Raji (cell line): ENCODE results near the gene ALX3.

ENCODE experiments used
- POLR2A ChIP-seq: IDR thresholded peaks from 2 replicates; pipeline ENCODE4 v1.6.1; 2011; ENCODE audit warnings: low read depth, low read length, control low read depth; ENCODE audit not compliant: insufficient read depth

Gene ALX3

DNA sequence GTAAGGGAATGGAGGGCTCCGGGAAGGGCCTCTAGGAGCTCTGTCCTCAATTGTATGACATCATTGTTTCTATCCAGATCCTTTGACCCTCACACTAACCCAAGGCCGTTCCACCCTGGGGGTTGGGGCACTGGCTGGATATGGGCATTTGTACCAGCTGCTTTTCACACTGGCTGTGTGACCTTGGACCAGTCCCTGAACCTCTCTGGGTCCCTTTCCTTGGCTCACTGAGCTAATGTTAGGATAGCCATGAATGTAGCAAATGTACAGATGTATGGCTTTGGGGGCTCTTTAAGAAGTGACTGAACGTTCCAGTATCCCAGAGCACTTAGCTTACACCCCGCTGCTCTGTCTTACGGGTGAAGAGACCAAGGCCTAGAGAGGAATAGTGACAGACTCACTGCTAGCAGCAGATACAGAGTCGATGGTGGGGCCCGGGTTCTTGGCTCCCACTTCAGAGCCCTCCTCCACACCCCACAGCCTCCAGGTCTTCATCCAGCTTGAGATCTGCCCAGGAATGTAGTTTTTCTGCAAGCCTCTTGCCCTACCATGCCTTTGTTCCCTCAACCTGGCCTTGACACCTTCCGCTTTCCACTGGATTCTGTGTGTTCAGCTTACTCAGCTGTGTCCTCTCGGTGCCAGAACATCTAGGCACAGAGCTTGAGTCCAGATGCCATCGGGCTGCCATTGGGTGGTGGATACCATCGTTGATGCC, 27.2 kb upstream of the ALX3 start:
- TF ChIP-seq POLR2A = no peak

DNA sequence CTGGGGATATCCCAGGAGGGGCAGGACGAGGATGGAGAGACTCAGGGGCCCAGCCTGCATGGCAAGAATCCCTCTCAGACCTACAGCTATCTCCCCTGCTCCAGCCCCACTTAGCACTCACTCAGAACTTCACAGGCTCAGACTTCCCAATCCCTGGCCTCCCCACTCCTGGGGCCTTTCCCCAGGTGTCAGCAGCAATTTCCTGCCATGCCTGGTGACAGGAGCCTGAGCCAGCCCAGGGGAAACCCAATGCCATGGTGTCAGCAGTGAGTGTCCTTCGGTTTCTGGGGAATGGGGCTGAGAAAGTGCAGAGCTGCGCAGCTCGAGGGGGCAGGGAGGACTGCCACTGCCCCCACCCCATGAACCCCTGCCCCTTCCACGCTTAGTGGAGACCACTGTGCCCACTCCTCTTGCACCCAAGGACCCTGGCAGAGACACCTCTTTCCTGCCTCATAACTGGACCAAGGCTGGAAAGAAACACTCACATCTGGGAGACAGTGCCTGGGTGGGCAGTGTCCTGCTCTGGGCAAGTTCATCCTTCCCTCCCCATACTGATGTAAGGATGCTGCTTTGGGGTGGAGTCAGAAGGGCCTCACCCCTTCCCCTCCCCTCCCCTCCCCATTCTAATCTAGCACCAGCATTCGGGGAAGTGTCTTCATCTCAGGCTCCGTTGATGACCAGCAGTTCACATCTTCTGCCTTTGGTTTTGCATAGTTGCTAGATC, 24.6 kb upstream of the ALX3 start:
- no peak for TF ChIP-seq POLR2A

DNA sequence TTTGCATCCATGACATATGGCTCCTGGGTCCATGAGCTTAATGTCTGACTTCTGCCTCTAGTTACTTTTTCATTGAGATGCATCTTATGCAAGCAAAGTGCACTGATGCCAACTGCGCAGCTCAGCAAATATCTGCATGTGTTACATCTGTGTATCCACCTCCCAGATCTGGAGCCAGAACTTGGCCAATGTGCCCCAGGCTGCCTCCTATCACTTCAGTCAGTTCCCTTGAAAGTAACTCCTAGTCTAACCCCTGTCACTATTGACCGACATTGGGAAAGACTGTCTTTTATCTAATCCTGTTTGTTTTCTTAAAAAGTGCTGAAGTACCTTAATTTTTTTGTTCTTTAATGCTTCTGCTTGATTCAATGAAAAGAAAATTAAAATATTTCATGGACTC, 22.5 kb upstream of the ALX3 start:
- TF ChIP-seq POLR2A = no peak

DNA sequence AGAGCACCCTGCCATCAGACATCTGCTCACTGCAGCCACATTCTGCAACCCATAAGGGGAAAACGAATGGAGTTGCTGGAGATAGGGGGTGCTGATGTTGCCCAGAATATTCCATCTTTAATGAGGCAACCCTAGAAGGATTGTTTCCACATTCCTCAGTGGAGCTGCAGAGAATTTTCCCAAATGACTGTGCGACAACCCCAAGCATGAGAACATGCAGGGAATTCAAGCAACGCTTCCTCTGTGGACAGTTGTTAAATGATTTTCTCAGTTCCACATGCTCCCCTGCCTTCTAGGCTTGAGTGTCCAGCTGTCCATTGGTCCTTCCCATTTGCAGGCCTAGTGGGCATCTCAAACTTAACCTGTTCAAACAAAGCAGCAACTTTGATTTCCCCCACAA, 21.3 kb upstream of the ALX3 start:
- no peak for TF ChIP-seq POLR2A

DNA sequence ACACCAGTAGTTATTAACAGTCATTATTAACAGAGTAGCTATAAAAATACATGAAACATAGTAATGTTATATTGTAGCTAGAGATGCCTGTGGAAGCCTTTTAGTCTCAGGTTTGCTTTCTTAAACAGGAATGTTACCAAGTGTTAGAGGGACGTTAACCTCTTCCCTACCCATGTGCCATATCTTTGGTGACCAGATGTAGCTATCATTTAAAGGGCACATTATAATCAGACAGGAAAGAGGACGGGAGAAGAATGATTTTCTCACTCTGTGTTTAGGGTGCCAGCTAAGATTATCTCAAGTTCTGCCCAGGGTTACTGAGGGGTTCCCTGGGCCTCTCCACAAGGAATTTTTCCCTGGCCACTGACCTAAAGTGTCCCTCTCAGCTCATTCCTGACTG, 20.9 kb upstream of the ALX3 start:
- TF ChIP-seq POLR2A = no peak

DNA sequence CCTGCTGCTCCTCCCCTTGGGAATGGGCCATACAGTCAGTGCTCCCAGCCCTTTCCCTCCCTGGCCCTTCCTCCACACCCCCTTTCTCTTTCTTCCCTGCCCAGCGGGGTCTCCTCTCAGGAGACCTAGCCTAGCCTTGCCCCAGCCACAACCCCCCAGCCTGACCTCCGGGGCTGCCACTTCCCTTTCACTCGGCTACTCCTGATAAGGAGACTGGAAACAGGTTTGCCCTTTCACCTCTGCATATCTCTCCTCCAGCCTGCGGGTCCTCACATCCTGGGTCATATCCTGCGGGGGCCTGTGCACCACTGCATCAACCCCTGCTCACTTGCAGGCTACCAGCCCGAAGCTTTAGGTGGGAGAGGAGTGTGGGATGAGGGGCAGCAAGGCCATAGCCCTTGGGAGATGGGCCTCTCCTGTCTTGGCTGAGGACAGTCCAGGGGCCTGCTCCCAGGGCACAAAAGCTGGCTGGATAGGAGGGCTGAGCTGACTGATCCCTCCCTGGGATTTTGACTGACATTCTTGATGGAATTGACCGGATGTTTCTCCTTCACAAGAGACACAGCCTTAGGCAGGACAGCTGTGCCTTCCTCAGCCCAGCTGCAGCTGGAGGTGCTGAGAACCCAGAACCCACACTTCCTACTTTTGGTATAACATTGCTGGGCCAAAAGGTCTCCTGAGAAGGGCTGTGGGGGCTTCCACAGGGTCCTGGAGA, 19.2 kb upstream of the ALX3 start:
- no peak for TF ChIP-seq POLR2A

DNA sequence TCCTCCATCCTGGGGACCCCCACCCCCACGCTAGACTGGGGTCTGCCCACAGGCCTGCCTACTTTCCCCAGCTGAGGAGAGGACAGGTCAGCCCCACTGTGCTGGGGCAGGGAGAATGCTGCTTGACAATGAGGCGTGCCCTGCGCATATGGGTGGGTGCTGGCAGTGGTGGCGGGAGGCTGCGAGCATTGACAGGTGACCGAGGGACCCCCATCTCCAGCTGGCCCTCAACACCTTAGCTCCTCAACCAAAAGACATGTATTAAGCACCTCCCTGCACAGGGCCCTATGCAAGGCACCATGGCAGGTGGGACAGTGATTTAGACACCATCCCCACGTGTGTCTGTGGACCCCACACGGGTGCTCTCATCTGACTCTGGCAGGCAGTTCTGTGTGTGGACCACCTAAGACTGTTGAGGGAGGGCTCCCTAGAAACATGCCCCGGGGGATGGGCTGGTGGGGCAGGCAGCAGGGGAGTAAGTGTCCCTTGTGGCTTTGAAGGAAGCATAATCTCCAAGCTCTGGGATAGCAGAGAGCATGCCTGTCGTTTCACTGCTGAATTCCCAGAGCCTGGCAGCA, 18.4 kb upstream of the ALX3 start:
- no peak for TF ChIP-seq POLR2A

DNA sequence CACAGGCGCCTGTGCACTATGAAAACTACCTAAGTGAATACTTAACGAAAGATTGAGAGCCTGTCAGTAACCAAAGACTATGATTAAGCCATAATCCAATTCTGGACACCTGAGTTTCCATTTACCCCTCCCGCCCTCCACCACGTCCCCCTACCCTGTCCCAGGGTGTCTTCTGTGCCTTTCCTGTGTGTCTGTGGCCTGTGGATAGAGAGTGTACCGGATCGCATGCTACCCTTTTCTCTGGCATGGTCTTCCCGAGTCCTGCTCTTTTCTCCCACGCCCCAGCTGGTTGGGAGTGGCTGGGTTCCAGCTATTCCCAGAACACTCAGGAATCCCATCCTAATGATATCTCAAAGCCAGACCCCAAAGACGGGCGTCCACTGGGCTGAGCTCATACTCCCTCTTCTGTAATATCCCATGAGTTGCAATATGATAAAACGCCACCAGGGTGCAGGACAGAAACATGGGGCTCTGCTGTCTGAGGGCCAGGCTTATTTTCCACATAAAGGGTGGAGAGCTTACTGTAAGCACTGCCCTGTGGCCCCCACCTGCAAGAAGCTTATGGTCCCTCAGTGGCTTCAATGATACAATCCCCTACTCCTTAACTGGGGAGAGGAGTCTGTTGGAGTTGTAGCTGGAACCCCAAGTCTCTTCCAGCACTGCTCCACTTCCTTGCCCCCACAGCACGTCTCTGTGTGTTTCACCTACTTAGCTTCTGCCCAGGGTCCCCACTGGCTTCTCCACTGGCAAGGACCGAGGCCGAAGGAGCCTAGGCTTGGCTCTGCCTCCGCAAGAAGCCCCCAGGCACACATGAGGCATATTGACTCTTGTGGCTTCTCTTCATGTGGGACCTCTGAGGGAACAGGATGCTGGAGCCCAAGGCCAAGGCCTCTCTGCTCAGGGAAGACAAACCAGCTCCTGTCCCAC, 17.6 kb upstream of the ALX3 start:
- no peak for TF ChIP-seq POLR2A

DNA sequence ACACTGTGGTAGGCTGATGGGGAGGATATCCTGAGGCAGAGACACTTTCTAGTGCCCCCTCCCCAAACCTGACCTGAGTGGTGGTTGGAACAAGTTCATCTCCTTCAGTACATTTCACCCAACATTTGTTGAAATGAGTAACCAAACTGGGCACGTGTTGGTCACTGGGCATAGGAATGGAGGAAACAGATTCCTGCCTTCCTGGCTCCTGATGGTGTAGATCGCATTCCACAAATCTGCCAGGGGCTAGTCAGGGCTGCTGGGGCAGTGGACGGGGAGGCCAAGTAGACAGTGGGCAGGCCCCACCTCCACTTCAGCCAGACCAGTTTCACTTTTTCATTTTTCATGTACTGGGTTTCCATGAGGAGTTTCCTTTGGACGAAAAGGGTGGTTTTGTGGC, 16.5 kb upstream of the ALX3 start:
- no peak for TF ChIP-seq POLR2A

DNA sequence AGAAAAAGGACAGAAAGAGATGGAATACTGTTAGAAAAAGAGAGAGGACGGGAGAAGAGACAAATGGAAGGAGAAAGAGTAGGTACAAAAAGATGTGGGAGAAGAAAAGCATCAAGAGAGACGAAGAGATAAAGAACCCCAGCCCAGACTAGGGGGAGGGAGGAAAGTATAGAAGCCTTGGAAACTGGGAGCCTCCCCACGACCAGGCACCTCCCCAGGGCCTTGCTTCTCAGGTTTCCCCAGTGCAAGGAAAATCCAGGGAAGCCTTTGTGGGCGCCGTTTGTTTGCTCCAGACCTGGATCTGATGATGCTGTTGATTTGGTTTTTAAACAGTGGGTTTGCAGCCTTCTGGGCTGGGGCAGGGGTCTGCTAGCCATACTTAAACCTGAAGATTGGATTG, 15.2 kb upstream of the ALX3 start:
- TF ChIP-seq POLR2A = no peak

DNA sequence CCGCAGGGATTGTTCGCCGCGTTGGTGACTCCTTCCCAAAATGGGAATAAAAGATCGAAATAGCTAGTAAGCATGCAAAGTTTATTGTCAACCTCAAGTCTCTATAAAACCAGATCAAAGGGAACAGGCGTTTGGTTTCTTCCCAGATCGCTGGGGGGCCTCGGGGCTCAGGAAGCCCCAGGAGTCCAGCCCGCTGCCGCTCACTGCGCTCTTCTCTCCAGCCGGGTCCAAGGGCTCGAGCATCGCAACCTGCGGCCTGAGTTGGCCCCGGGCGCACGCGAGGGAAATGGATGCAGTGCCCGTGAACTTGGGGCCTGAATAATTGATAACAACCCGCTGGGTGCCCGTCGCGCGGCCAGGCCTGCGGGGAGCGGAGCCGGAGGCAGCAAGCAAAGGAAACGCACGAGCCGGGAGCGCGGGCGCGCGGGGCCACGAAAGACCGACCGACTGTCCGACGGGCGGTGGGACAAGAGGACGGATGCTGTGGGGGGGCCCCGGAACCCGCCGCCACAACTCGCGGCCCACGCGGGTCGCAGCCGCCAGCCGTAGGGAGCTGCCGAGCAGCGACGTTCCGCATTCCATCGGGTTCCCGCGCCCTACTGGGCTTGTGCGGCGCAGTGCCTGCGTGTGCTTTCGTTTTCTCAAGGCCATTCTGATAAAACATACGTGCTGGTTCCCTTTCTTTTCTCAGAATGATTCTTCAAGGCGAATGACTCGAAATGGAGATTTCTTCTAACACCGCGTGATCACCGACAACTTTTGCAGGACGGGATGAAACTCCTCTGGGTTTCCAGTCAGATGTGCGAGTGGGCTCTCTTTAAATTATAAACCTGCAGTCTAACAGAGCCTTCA, 14.0 kb upstream of the ALX3 start:
- TF ChIP-seq POLR2A = no peak

DNA sequence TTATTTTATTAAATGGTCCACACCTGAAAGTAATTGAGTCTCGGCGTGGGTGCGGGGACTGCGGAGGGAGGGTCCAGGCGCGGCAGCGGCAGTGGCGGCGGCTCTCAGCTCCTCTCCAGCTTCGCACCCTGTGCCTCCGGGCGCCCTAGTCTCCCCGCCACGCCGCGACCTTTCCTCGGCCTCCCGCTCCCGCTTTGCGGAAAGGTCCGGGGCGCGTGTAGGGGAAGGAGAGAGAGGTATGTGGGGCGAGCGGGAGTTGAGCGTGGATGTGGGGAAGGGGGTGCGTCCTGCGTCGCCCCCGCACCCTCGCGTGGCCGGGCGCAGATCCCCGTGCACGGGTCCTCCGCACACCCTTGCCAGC, 13.4 kb upstream of the ALX3 start:
- no peak for TF ChIP-seq POLR2A

DNA sequence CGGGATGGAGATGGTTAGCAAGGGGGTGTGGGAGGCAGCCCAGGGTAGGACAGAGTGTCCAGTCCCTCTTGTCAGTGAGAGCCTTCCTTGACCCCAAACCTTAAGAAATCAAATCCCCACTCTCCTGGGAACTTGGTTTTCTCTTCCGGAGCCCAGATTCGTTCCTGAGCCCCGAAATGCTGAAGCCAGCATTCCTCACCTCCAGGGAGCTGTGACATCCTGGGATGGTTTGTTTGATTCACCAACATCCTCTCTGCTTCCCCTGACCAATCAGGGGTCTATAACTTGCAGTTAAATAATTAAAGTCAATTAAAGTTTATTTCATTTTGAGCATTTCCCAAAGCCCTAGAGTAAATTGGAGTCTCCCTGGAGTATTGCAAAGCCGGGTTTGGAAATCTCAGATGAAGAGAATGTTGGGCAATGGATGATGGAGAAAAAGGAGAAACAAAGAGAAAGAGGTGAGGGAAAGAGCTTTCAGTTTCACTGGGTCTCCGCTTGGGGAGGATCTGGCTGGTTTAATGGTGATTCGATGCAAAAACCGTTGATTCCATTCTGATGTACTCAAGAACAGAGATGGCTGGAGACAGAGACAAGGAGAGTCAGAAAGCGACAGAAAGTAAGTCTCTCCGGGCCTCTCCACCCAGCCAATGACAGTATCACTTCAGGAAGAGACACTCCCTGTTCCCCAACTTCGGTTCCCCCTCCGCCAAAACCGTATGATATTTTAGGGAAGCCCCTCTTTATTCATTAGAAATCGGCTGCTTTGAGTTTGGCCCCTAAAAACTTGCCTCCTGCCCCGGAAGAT, 12.8 kb upstream of the ALX3 start:
- TF ChIP-seq POLR2A = no peak

DNA sequence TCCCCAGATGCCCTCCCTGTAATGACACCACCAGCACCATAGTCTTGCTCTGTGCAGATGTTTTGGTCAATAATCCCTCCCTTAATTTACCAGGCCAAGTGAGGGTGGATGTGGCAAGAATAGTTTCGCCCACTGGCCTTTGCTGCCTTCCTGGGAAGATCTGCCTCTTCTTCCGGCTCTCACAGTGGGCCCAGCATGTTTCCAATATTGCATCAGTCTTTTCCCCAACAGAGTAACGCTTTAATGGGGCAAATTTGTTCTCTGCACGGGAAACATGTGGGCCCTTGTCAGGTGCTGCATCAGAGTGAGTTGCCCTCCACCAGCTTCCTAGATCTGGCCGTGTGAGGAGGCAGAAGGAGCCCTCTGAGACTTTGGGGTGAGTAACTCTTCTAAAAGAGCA, 12.0 kb upstream of the ALX3 start:
- TF ChIP-seq POLR2A = no peak

DNA sequence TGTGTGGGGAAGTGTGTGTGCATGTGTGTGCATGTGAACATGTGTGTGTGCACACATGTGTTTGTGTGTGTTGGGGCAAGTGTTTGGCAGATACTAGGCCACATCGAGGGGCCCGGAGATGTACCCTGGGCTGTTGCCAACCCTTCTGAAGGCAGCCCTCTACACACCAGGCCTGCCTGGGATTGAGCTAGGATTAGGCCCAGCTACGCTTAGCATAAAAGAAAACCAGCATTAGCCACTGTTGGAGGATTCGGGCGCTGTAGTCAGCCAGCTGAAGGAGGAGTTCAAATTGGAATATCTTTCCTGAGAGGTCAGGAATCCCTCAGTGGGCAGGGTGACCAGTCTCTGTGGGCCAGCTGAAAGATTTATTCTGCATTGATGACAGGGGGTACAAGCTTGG, 10.6 kb upstream of the ALX3 start:
- TF ChIP-seq POLR2A = no peak
